BE2C (cell line): ENCODE measurements around the gene DAB1.

Experiments
- DNase-seq: peaks from one replicate; pipeline ENCODE4 v3.0.0-alpha.2; 2020
- H3K27me3 ChIP-seq: fragments of 250-450 bp; sonication (Bioruptor Pico); 2 replicates; pipeline ENCODE4 v1.5.1; 2020; ENCODE audit warnings: mild to moderate bottlenecking
- H3K36me3 ChIP-seq: fragments of 250-450 bp; sonication (Bioruptor Pico); 2 replicates; pipeline ENCODE4 v1.5.1; 2020; ENCODE audit warnings: mild to moderate bottlenecking
- H3K4me1 ChIP-seq: fragments of 250-450 bp; sonication (Bioruptor Pico); 2 replicates; pipeline ENCODE4 v1.5.1; 2020
- H3K4me3 ChIP-seq: 2 replicates; pipeline ENCODE4 v1.5.1; 2011; ENCODE audit warnings: low read depth, low read length
- H3K9me3 ChIP-seq: fragments of 250-450 bp; sonication (Bioruptor Pico); 2 replicates; pipeline ENCODE4 v1.5.1; 2020
- CTCF ChIP-seq: IDR thresholded peaks from 2 replicates; pipeline ENCODE4 v1.5.1; 2012; ENCODE audit warnings: mild to moderate bottlenecking, low read depth, low read length

DAB1 gene

DNA sequence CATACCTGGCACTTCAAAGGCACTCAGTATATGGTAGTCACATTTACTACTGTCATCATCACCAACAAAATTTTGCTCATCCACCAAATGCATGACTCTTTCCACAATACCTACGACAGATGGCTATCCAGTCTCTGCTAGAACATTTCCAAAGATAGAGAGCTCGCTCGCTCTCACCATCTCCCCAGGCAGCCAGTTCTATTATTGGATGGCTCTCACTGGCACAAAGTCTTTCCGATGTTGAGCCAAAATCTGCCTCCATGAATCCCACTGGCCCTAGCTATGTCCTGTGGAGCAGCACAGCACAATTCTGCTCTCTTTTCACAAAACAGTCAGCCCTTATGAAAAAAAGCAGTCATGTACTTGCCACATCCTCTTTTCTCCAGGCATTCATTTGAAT is 102.1 kb downstream of the DAB1 start:
- no peak for TF ChIP-seq CTCF
- H3K4me1 ChIP-seq: no peaks in the 10 kb centered on the region
- H3K9me3 ChIP-seq: no peaks in the 10 kb centered on the region
- DNase-seq: no peak
- H3K27me3 ChIP-seq: no peaks in the 10 kb centered on the region
- H3K36me3 ChIP-seq: no peaks in the 10 kb centered on the region
- no peak overlapping the region for H3K4me3 ChIP-seq

DNA sequence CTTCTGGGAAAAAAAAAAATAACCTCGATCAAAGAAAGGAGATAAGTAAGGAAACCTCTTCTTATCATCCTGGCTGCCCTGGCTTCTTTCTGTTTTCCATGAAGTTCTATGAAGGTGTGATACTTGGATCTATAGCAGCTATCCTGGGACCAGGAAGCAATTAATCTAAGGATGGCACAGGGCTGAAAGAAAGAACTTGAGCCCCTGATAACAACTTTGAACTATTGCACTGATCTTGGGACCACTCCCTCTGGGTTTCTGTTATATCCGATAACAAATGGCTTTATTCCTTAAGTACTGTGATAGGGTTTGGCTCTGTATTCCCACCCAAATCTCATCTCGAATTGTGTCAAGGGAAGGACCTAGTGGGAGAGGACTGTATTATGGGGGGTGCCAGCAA is 104.1 kb downstream of the DAB1 start:
- TF ChIP-seq CTCF: no peak
- H3K4me3 ChIP-seq: no peak overlapping the region
- no peak for DNase-seq
- no peaks in the 10 kb centered on the region for H3K36me3 ChIP-seq
- no peaks in the 10 kb centered on the region for H3K9me3 ChIP-seq
- no peaks in the 10 kb centered on the region for H3K4me1 ChIP-seq
- H3K27me3 ChIP-seq: no peaks in the 10 kb centered on the region

DNA sequence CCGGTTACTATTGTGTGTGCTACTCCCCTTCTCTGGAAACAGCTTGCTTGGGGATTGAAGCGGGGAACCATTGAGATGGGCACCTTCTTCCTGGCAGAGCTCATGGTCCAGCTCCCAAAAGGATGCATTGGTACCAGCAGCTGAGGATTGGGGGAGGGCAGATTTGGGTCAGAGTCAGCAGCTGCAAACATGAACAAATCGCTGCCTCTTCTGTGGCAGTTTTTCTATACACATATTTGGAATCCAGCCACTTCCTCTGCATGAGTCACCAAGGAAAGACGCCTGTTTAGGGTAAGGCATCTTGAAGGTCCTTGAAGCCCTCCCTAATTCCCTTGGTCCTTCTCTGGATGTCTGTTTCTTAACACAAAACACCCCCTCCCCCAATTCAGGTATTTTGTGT is 104.7 kb downstream of the DAB1 start:
- Histone ChIP-seq H3K36me3 (no peaks in the 10 kb centered on the region), H3K9me3 (no peaks in the 10 kb centered on the region), H3K27me3 (no peaks in the 10 kb centered on the region), H3K4me1 (no peaks in the 10 kb centered on the region), H3K4me3 (no peak overlapping the region)
- DNase-seq: no peak
- no peak for TF ChIP-seq CTCF

GRCh38 chr1:57316861-57317260 is 107.0 kb downstream of the DAB1 start:
- no peaks in the 10 kb centered on the region for H3K27me3 ChIP-seq
- no peaks in the 10 kb centered on the region for H3K36me3 ChIP-seq
- H3K9me3 ChIP-seq: no peaks in the 10 kb centered on the region
- TF ChIP-seq CTCF: no peak
- DNase-seq: no peak
- H3K4me1 ChIP-seq: no peaks in the 10 kb centered on the region
- H3K4me3 ChIP-seq: no peak overlapping the region

GRCh38 chr1:57316291-57316690 is 107.6 kb downstream of the DAB1 start:
- Histone ChIP-seq H3K36me3 (no peaks in the 10 kb centered on the region), H3K4me1 (no peaks in the 10 kb centered on the region), H3K4me3 (no peak overlapping the region), H3K27me3 (no peaks in the 10 kb centered on the region), H3K9me3 (no peaks in the 10 kb centered on the region)
- DNase-seq: no peak
- TF ChIP-seq CTCF: no peak

- DNase-seq: no peak
- TF ChIP-seq CTCF: no peak
- Histone ChIP-seq H3K4me3 (no peak overlapping the region), H3K27me3 (no peaks in the 10 kb centered on the region), H3K36me3 (no peaks in the 10 kb centered on the region), H3K9me3 (no peaks in the 10 kb centered on the region), H3K4me1 (no peaks in the 10 kb centered on the region)
These were observed 111.0 kb downstream of the DAB1 start for GRCh38 chr1:57312869-57313268.
